GM12874 (cell line): ENCODE results near the gene ERGIC2.

Experiments
- CTCF ChIP-seq: IDR thresholded peaks from 2 replicates; pipeline ENCODE4 v1.5.1; 2011; ENCODE audit warnings: low read depth, mild to moderate bottlenecking, control low read depth, low read length, moderate library complexity; ENCODE audit not compliant: insufficient read depth

ERGIC2 gene

DNA sequence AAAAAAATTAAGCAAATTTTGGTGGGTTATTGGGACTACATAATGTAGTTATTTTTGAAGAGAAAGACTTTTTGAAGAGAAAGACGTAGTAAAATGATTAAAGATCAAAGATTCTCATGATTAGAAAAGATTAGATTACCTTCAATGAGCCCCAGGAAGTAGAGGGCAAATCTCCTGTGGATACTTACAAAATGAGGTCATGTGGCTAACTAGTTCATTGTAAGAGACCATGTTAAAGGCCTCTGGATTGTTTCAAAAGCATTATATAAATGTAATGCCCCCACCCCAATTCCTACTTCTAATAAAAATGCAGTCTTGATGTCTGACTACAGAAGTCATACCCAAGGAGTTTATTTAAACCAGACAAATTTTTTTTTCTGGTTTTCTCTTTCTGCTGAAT is 93.3 kb downstream of the ERGIC2 start:
- no peak for TF ChIP-seq CTCF
